ENCODE measurements around the gene TRPV5. TPM values are rescaled to one million over a fixed set of nuclear protein-coding genes. Genes with fewer than 3 reads are reported as not detected.

The TRPV5 gene
- total and polyA plus RNA-seq, 2 donors (not counting 3 experiments of a cell fraction or from before 2014, with no cell fraction given), result not detected

- no peaks in the 10 kb centered on the region for H3K9me1 ChIP-seq (replicated peaks; ENCODE audit: control insufficient read depth, extremely low read depth, insufficient read depth, low read length)
- H3K36me3 ChIP-seq (ENCODE audit: control insufficient read depth in 2 of 2, extremely low read depth in 1 of 2, insufficient read depth in 2 of 2, low read length in 2 of 2), result no peaks in the 10 kb centered on the region
- dilution Hi-C loops (cut with MboI; ENCODE audit: extremely low pct_ligation_motif_present, low sequenced_read_pairs), result no loop called here
- H3K79me2 ChIP-seq (ENCODE audit: control insufficient read depth, insufficient read depth, low read length), result no peaks in the 10 kb centered on the region
- no peak overlapping the region for H3K4me2 ChIP-seq (ENCODE audit: insufficient read depth, low read length)
- no peaks in the 10 kb centered on the region for H3K27me3 ChIP-seq (ENCODE audit: control insufficient read depth in 2 of 2, insufficient read depth in 2 of 2, low read length in 2 of 2)
- no peaks in the 10 kb centered on the region for H3K4me1 ChIP-seq (ENCODE audit: control insufficient read depth, extremely low read depth, insufficient read depth, low read length)
- H3K27ac ChIP-seq (ENCODE audit: insufficient read depth, low read depth, low read length), result no peak overlapping the region
- no peak for TF ChIP-seq MAX (IDR thresholded peaks at IDR 0.05; ENCODE audit: insufficient read depth, insufficient read length)
- no peak for TF ChIP-seq POLR2AphosphoS5 (IDR thresholded peaks at IDR 0.05; ENCODE audit: insufficient read depth, low read depth, low read length)
- TF ChIP-seq GATA2 (IDR thresholded peaks at IDR 0.05; ENCODE audit: insufficient read depth, insufficient read length, low read depth, low read length), result no peak
- TF ChIP-seq POLR2A (IDR thresholded peaks at IDR 0.05; ENCODE audit: low read depth, low read length), result no peak
- no peak for TF ChIP-seq EZH2 (IDR thresholded peaks at IDR 0.05; ENCODE audit: borderline replicate concordance, low read depth, low read length, severe bottlenecking)
- no peak for TF ChIP-seq JUN (IDR thresholded peaks at IDR 0.05; ENCODE audit: borderline replicate concordance, insufficient read depth, insufficient read length, low read depth)
- no peak for TF ChIP-seq FOS (IDR thresholded peaks at IDR 0.05; ENCODE audit: borderline replicate concordance, insufficient read depth, low read length)
- TF ChIP-seq CTCF (IDR thresholded peaks at IDR 0.05; ENCODE audit: extremely low read depth in 1 of 2, insufficient read depth in 1 of 2, low read depth in 1 of 2, low read length in 2 of 2), result no peak
- no peak for TF ChIP-seq MYC (IDR thresholded peaks at IDR 0.05; ENCODE audit: low read depth, low read length)
- ChIA-PET POLR2A (no interaction called here), CTCF (interaction anchor here (1.2 to 3.5 kb wide), 4 partner anchors 12 to 332 kb away, joined by 5 to 35 read pairs (median 24); partner anchors contain the start of gene EPHB6)
- no peaks in the 10 kb centered on the region for H4K20me1 ChIP-seq (replicated peaks; ENCODE audit: control insufficient read depth, extremely low read depth, insufficient read depth, low read length)
- DNase-seq (ENCODE audit: low read depth, low spot score), result no peak
- H3K4me3 ChIP-seq (replicated peaks in 1 of 3; ENCODE audit: insufficient read depth in 1 of 3, low read depth in 1 of 3, low read length in 3 of 3), result no peak overlapping the region
- no peak overlapping the region for H2AFZ ChIP-seq (ENCODE audit: low read depth, low read length)
- H3K9me3 ChIP-seq (replicated peaks; ENCODE audit: control insufficient read depth, insufficient read depth, low read length), result no peaks in the 10 kb centered on the region
- BruUV-seq (replicated peaks), result no TSS peak
- H3K9ac ChIP-seq (replicated peaks; ENCODE audit: extremely low read depth, insufficient read depth, low read length), result no peak overlapping the region
- intact Hi-C loops (cut with micrococcal nuclease), result loop anchor here (1.0 kb wide), 1 partner anchor 37 kb away; no protein-coding TSS in a partner anchor
- no peak for FAIRE-seq
Measured at GRCh38 chr7:142867398-142868187, 66.0 kb downstream of the TRPV5 start.
